GM20000 (cell line): ENCODE measurements around the gene COL5A1.

ENCODE experiments used
- DNase-seq: peaks from one replicate; pipeline ENCODE4 v3.0.0; 2012; ENCODE audit warnings: low spot score
- TF ChIP-seq, protein P1 (sequence below): IDR thresholded peaks from 2 replicates; pipeline ENCODE4 v1.5.1; 2012; ENCODE audit warnings: mild to moderate bottlenecking, control low read depth; ENCODE audit errors: extremely low read depth, missing control alignments

Gene COL5A1

DNA sequence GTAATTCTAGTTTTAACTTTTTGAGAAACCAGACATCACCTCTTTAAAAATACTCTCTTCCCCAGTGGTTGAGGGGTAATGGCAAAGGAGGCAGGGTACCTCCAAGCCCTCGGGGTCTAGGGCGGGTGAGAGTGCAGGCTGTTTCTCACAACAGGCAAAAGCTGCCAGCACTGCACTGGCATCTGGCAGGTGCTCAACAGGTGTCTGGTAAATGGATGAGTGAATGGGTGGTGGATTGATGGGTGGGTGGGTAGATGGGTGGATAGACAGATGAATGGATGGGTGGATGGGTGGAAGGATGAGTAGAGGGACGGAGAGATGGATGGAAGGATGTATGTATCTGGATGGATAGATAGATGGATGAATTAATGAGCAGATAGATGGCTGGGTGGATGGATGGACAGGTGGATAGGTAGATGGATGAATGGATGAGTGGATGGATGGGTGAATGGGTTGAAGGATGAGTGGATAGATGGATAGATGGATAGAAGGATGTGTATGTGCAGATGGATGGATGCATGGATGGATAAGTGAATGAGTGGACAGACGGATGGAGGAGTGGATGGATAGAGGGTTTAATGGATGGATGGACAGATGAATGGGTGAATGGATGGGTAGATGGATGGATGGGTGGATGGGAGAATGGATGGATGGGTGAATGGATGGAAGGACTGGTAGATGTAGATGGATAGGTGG is 84.6 kb downstream of the COL5A1 start:
- TF ChIP-seq, protein P1, sequence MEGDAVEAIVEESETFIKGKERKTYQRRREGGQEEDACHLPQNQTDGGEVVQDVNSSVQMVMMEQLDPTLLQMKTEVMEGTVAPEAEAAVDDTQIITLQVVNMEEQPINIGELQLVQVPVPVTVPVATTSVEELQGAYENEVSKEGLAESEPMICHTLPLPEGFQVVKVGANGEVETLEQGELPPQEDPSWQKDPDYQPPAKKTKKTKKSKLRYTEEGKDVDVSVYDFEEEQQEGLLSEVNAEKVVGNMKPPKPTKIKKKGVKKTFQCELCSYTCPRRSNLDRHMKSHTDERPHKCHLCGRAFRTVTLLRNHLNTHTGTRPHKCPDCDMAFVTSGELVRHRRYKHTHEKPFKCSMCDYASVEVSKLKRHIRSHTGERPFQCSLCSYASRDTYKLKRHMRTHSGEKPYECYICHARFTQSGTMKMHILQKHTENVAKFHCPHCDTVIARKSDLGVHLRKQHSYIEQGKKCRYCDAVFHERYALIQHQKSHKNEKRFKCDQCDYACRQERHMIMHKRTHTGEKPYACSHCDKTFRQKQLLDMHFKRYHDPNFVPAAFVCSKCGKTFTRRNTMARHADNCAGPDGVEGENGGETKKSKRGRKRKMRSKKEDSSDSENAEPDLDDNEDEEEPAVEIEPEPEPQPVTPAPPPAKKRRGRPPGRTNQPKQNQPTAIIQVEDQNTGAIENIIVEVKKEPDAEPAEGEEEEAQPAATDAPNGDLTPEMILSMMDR = no peak
- no peak for DNase-seq

DNA sequence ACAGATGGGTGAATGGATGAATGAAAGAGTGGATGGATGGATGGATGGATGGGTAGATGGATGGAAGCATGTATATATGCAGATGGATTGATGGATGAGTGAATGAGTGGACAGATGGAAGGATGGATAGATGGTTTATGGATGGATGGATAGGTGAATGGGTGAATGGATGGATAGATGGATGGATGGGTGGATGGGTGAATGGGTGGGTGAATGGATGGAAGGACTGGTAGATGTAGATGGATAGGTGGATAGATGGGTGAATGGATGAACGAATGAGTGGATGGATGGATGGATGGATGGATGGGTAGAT is 85.1 kb downstream of the COL5A1 start:
- TF ChIP-seq, protein P1 = no peak

DNA sequence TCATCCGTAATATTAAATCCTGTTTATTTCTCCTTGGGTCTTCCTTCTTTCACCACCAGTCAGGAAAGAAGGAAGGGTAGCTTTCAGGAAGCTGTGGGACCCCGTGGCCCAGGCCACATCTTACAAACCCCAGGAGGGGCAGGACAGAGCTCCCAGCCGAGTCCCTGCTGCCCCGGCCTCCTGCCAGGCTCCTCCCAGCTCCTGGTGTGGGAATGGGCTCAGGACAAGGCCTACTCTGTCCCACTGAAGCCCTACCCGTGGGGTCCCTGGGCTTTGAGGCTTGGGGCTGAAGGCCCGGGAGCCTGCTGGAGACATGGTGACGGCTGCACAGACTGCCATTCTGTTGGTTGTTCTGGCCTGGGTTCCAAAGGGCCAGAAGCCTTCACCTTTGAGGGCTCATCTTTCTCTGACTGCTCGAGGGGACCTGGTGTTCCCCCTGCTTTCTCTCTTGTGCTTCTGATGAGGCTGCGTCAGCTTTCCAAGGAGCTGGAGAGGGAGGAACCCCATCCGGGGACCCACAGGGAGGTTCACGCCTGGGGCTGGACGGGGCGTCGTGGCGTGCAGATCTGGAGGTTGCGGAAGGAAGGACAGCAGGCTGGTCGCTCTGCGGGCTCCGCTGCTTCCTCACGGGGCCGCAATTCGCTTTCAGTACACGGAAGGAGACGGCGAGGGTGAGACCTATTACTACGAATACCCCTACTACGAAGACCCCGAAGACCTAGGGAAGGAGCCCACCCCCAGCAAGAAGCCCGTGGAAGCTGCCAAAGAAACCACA is 86.6 kb downstream of the COL5A1 start:
- DNase-seq = no peak
- TF ChIP-seq, protein P1 = no peak

More for the DNA sequence above, 85.1 kb downstream of the COL5A1 start:
- no peak for DNase-seq

DNA sequence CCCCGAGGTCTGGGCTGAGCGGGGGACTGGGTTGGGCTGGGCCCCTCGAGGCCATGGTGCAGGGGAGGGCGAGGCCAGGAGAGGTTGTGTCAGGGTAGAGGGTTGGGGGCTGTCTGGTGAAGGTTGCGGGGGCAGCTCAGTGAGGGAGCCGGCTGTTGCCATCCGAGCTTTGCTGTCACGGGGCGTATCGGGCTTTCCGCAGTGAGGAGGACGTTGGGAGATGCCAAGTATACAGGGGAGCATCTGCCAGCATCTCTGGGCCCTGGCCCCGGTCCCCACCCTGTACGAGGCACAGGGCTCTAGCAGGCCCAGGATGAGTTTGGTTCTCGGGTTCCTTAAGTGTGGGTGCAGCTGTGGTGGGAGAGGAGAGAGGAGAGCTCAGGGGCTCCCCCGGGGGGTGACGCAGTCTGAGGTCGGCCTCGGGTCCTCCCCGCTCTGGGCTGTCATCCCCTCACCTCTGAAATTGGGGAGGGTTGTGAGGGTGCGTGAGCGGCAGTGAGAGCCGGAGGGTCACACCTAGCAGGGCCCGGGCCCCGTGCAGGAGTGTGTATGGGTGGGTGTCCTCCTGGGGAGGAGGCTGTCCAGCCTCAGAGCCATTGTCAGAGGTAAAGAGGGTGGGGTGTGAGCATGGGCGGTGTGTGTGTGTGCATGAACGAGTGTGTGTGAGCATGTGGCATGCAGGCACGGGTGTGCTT is 87.3 kb downstream of the COL5A1 start:
- TF ChIP-seq, protein P1 = no peak
- no peak for DNase-seq

DNA sequence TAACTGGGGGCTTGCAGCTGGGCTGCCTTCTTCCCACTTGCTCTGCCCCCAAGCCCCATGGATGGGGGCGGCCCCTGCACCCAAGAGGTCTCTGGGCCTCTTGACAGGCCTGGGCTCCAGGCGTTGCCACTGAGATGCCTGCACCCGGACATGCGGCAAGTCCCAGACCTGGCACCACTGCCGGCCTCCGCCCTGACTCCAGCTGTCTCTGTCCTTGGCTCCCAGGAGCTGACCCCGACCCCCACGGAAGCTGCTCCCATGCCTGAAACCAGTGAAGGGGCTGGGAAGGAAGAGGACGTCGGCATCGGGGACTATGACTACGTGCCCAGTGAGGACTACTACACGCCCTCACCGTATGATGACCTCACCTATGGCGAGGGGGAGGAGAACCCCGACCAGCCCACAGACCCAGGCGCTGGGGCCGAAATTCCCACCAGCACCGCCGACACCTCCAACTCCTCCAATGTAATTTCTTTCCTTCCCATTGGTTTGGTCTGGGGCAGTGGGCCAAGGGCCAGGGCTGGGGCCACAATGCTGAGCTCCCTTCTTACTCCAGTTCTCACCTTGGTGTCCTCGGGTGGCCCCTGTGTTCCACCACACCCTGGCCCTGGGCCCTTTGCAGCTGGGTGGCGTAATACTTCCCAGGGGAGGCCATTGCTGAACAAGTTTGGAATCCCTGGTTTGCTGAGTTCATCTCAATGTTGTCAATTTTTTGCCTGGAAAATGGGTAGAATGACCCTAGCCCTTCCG is 88.6 kb downstream of the COL5A1 start:
- TF ChIP-seq, protein P1 = no peak
- no peak for DNase-seq

DNA sequence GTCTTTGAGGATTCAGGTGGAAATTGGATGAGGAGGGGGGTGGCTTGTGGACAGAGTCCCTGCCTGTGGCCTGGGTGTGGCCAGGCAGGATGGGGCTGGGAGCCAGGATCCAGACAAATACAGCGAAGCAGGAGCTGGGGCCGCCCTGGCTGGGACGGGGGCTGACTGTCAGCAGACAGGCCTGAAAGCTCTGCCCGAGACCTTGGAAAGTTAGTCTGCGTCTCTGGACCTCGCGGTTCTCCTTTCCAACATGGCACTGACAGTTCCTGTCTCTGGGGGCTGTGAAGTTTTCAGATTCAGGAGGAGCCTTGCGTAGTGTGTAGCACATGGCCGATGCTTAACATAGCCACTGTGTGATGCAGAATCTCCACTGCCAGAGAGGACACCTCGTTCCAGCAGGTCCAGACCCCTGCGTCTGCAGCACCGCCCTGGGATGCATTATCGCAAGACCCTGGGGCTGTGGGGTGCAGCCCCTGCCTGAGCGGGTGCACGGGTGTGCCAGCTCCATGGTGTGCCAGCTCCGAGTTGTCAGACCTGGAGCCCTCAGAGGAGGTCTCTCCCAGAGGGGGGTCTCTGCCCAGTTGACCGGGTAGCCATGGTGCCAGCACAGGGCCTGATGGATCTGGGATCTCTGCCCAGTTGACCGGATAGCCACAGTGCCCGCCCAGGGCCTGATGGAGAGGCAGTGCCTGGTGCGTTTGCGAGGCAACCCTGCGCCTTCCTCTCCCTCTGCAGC is 89.3 kb downstream of the COL5A1 start:
- TF ChIP-seq, protein P1 = no peak
- DNase-seq = no peak
